NB4 (cell line): ENCODE measurements around the gene COL6A3.

ENCODE experiments used
- CTCF ChIP-seq: IDR thresholded peaks from one replicate; pipeline ENCODE4 v1.5.1; 2012; ENCODE audit warnings: low read depth, low read length
- MAX ChIP-seq: IDR thresholded peaks from 2 replicates; pipeline ENCODE4 v1.6.1; 2011; ENCODE audit warnings: low read depth, low read length
- MYC ChIP-seq: IDR thresholded peaks from 2 replicates; pipeline ENCODE4 v1.6.1; 2011; ENCODE audit warnings: low read depth, low read length

- TF ChIP-seq MAX (no peak), MYC (no peak), CTCF (no peak)
Measured at GRCh38 chr2:237380768-237381167, 33.2 kb downstream of the COL6A3 start.
